HG03196 (cell line): ENCODE data around the gene MYO7B.

Source experiments
- ATAC-seq: cut with Tn5 transposase; IDR thresholded peaks from one replicate; pipeline ENCODE4 v1.9.1; 2021; ENCODE audit not compliant: unreplicated experiment

Gene MYO7B

GRCh38 chr2:127658641-127659407, 123.3 kb downstream of the MYO7B start:
- ATAC-seq, result no peak

- ATAC-seq, result no peak
These were observed 124.2 kb downstream of the MYO7B start for GRCh38 chr2:127659408-127660290.

DNA sequence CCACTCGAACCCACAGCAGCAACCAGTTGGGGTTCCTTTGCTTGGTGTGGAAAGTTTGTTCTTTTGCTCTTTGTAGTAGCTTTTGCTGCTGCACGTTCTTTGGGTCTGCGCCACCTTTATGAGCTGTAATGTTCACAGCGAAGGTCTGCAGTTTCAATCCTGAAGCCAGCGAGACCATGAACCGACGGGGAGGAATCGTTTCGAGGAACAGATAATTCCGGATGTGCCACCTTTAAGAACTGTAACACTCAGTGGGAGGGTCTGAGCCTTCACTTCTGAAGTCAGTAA, 124.8 kb downstream of the MYO7B start:
- no peak for ATAC-seq

DNA sequence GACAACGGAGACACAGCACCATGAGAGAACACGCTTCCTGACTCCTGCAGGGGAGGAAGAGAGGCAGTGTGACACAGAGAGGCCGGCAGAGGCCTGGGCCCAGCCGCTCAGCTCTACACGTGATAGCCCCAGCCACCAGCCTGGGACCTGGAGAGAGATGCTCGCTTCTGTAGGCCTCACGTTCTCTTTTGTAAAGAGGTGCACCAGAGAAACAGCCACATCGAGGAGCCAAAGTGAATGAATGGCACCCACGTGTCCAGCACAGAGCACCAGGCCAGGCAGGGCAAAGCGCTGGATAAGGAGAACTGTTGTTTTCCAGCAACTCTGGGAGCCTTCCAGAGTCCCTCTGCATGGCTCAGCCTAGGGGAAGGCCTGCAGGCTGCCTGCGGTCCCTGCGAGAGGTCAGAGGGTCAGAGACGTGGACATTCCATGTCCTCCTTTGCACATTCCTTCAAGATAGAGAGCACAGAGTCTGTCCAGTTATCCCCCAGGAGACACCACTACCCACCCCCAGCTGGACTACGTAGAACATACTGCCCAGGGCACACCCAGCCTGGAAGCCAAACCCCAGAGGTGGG, 125.7 kb downstream of the MYO7B start:
- no peak for ATAC-seq

DNA sequence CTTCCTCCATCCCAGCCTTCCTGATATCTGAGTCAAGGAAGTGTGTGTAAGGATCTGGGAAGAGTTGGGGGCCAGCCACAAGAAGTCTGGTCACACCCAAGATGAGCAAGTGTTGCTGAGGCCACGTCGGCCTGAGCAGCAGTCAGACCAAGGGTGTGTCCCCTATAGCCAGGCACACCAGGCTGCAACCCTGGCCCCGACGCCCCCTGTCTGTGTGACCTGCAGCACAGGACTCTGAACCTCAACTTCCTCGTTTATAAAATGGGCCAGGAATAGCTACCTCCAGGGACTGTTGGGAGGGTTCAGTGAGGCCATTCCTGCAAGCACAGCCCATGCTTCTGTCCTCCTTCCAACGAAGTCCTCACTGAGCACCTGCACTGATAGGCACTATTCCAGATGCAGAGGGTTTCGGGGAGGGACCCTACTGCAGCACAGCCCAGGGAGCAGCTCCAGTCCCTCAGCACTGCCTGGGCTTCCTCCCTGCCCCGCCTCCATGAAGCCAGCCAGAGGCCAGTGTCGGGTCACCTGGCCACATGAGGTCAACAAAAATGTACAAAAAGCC, 126.5 kb downstream of the MYO7B start:
- no peak for ATAC-seq

DNA sequence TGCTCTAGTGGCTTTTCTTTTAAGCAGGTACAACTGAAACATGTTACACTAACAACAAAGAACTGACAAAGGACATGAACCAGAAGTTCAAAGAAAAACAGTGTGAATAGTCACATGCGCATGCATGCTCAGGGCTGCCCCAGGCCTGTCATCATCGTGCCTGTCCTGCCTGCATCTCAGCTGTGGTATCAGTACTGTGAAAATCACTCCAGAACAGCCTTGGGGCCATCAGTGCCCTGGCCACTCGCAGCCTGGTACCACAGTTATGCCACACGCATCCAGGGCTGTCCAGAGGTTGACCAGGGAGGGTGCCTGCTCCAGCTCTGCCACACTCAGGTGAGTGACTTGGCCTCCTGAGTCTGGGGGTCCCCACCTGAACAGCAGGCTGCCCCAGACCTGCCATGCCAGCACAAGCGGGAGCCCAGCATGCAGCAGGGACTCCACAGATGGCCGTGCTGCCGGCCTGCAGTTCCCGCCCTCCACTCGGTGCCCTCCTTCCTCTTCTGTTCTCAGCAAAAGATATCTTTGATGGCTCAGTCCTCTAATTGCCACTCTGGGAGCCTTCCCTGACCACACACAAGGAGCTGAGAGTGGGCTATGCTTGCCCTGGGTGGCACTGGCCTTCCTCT, 127.6 kb downstream of the MYO7B start:
- no peak for ATAC-seq

DNA sequence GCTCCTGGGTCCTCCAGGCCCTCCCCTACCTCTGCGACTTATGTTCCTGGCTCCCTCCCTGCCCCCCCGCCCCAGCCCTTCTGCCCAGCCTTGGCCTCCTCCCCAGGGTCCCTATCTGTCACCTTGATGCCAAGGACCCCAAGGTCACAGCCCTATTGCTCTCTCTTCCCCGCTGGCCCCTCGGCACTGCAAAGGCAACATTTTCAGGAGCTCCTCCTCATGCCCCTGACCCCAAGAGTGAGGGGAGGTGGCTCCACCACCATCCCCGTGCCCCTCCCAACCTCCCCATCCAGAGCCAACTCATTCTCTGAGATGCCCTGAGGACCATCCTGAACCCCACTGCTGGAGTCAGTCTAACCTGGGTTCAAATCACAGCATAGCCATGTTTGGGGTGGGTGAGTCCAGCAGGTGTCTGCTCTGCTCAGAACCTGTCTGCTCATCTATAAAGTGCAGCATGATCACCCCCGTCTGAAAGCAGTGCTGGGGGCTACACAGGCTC, 128.1 kb downstream of the MYO7B start:
- no peak for ATAC-seq

GRCh38 chr2:127664065-127664894, 128.8 kb downstream of the MYO7B start:
- no peak for ATAC-seq

- ATAC-seq, result no peak
These were observed 129.4 kb downstream of the MYO7B start for GRCh38 chr2:127664895-127665225.

GRCh38 chr2:127665267-127665893, 129.9 kb downstream of the MYO7B start:
- ATAC-seq, result no peak

GRCh38 chr2:127669056-127669455, 133.6 kb downstream of the MYO7B start:
- ATAC-seq, result no peak

GRCh38 chr2:127670055-127670956, 134.8 kb downstream of the MYO7B start:
- ATAC-seq, result no peak

DNA sequence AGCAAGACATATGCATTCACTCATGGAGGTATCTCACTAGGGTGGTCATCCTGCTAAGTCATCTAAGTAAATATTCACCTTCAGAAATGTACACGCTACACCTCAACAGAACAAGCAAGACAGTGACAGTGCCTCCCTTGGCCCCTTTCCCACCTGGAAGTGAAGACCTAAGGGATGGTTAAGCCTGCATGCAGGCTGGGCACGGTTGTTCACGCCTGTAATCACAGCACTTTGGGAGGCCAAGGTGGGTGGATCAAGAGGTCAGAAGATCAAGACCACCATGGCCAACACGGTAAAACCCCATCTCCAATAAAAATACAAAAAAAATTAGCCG, 135.4 kb downstream of the MYO7B start:
- ATAC-seq, result no peak

GRCh38 chr2:127671557-127672302, 136.2 kb downstream of the MYO7B start:
- ATAC-seq, result no peak

DNA sequence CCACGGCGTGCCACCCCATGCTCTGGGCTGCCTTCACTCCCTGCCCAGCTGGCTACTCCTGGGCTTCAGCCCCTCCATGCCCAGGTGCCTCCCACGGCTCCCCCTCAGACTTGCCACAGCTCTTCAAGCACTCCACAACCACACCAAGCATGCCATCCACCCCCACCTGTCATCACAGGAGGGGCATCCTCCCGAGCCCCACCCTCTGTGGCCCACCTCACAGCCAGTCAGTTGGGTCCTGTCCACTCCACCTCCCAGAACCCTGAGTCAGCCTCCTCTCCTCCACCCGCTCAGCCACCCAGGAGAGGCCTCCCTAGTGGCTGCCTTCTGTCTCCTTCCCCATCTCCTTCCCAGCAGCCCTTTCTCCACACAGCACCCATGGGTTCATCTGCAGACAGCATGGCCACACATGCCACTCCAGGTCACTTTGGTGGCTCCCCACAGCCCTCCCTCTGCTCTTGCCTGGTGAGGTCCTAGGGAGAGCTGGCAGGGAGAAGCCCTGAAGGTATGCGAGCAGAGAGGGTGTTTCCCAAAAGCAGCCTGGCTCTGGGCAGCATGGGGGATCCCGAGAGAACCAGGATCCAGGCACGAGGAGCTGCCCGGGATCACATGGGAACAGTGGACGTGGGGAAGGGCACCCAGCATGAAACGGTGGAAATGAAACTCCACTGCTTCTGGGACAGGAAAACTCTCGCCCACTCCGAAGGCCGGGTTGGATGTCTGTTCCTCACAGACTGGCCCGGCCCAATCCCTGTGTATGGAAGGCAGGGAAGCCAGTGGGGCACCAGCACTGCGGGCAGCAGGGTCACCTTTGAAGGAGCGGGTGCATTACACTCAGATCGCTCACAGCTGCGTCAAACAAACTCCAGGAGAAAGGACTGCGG, 137.1 kb downstream of the MYO7B start:
- ATAC-seq, result no peak

DNA sequence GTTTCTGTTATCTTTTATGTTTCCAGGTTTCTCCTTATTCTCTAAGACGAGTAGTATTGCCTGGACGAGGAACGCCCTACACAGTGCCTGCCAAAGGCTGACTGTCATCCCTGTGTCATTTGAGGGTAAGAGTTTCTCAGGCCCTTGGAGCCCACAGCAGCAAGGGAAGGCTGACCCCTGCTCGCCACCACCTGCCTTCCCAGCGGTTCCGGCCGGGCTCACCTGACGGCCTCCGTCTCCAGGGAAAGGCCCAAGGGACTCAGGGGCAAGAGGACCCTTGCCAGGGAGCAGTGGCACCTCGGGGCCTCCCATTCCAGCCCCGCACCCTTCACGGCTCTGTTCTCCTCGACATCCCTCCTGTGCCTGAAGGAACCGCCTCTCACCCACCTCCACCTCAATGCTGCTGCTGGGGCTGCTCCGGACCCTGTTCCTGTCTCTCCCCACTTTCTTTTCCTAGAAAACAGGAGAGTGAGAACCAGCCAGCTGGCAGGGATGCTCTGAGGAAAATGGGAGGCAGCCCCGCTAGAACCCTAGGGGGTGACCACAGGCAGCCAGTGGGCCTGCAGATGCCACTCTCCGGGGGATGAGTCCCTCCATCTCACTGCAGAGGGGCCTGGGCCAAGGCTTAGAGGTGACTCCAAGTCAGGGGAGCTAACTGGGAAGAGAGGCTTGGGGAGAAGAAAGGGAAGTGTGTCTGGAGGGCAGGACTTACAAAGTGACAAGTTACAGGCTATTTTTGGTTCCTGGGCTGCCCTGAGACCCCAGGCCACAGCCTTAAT, 138.0 kb downstream of the MYO7B start:
- no peak for ATAC-seq
